GM19463 (cell line): ENCODE measurements around the gene TBC1D14.

Experiments used
- ATAC-seq: cut with Tn5 transposase; IDR thresholded peaks from one replicate; pipeline ENCODE4 v1.9.1; 2021; ENCODE audit warnings: mild to moderate bottlenecking, moderate library complexity; ENCODE audit not compliant: unreplicated experiment

Gene TBC1D14

GRCh38 chr4:7034262-7035081 lies 124.8 kb downstream of the TBC1D14 start:
- no peak for ATAC-seq

GRCh38 chr4:7037425-7037824 lies 127.8 kb downstream of the TBC1D14 start:
- ATAC-seq, result no peak

- no peak for ATAC-seq
Measured at GRCh38 chr4:7040765-7041164, 131.1 kb downstream of the TBC1D14 start.

GRCh38 chr4:7041246-7041645 lies 131.6 kb downstream of the TBC1D14 start:
- ATAC-seq, result no peak

- no peak for ATAC-seq
Measured at GRCh38 chr4:7041801-7042502, 132.3 kb downstream of the TBC1D14 start.

GRCh38 chr4:7042503-7043283 lies 133.1 kb downstream of the TBC1D14 start:
- ATAC-seq, result peak; percentile 81

- peak; percentile 9 for ATAC-seq
Measured at GRCh38 chr4:7043284-7044136, 133.9 kb downstream of the TBC1D14 start, which contains the start of gene TADA2B. TADA2B (plus strand) TSS chr4:7043372; CDS start chr4:7043580, 208 bp downstream.

- no peak for ATAC-seq
Measured at GRCh38 chr4:7044137-7044930, 134.7 kb downstream of the TBC1D14 start.

GRCh38 chr4:7045553-7045952 lies 135.9 kb downstream of the TBC1D14 start:
- no peak for ATAC-seq

GRCh38 chr4:7045961-7046921 lies 136.6 kb downstream of the TBC1D14 start:
- no peak for ATAC-seq

- ATAC-seq, result no peak
Measured at GRCh38 chr4:7046971-7047370, 137.3 kb downstream of the TBC1D14 start.

GRCh38 chr4:7048642-7049041 lies 139.0 kb downstream of the TBC1D14 start:
- no peak for ATAC-seq

- no peak for ATAC-seq
Measured at GRCh38 chr4:7049295-7049694, 139.7 kb downstream of the TBC1D14 start.

- ATAC-seq, result no peak
Measured at GRCh38 chr4:7049739-7050138, 140.1 kb downstream of the TBC1D14 start.

GRCh38 chr4:7050481-7051143 lies 141.0 kb downstream of the TBC1D14 start:
- ATAC-seq, result no peak

- ATAC-seq, result no peak
Measured at GRCh38 chr4:7051144-7051495, 141.5 kb downstream of the TBC1D14 start.

- ATAC-seq, result no peak
Measured at GRCh38 chr4:7051905-7052304, 142.3 kb downstream of the TBC1D14 start.

- ATAC-seq, result no peak
Measured at GRCh38 chr4:7052313-7052712, 142.7 kb downstream of the TBC1D14 start.
